ENCODE data around the gene EBLN2. TPM values are rescaled to one million over a fixed set of nuclear protein-coding genes. Genes with fewer than 3 reads are reported as not detected.

Gene EBLN2
- total and polyA plus RNA-seq, 9 of the 15 experiments (the other 6 are each of a cell fraction or from before 2014, with no cell fraction given), result 0.39 to 4.6 (median 2.2) TPM

- TF ChIP-seq REST (IDR thresholded peaks at IDR 0.05; ENCODE audit: borderline replicate concordance), result peak; percentile 21; the same call in 1 of the 2 replicates
- no peak for TF ChIP-seq REST (CRISPR knock-in tag; IDR thresholded peaks at IDR 0.05; ENCODE audit: low read depth)
- TF ChIP-seq BHLHE40 (IDR thresholded peaks at IDR 0.05; ENCODE audit: low read length), result 0 out of 2 replicates have a peak, but pooled peaks have one; percentile 11
- peak; percentile 34; the same call in 1 of the 2 replicates for TF ChIP-seq STAG1 (CRISPR knock-in tag; IDR thresholded peaks at IDR 0.05; ENCODE audit: borderline replicate concordance)
- peak; percentile 5 for TF ChIP-seq PRDM10 (IDR thresholded peaks at IDR 0.05; ENCODE audit: partially characterized antibody)
- TF ChIP-seq MAX (CRISPR knock-in tag; IDR thresholded peaks at IDR 0.05), result no peak
These were observed 32.7 kb downstream of the EBLN2 start (continued) for GRCh38 chr3:73094129-73094528.

Measured in K562 (cell line).